GM12878 (cell line): Measurements from ENCODE around the gene CREB5. TPM values are rescaled to one million over a fixed set of nuclear protein-coding genes. Genes with fewer than 3 reads are reported as not detected.

Experiments used
- CHD2 ChIP-seq: IDR thresholded peaks from 2 replicates; pipeline ENCODE4 v1.6.1; 2011; ENCODE audit warnings: low read depth, low read length, improper control_type of control experiment, borderline replicate concordance
- CREB1 ChIP-seq: IDR thresholded peaks from 2 replicates; pipeline ENCODE4 v1.6.1; 2012; ENCODE audit warnings: low read depth, mild to moderate bottlenecking, inconsistent platforms
- EGR1 ChIP-seq, 2 experiments: IDR thresholded peaks; 1 replicate in 1 of 2; 2 replicates in 1 of 2; pipeline ENCODE4 v1.6.1; 2011 to 2012; ENCODE audit warnings: low read depth in 2 of 2, low read length in 2 of 2, borderline replicate concordance in 1 of 2, mild to moderate bottlenecking in 1 of 2, moderate library complexity in 1 of 2
- FOXK2 ChIP-seq: fragments of 450-650 bp; IDR thresholded peaks from 2 replicates; pipeline ENCODE4 v1.6.1; 2017; ENCODE audit warnings: mild to moderate bottlenecking, moderate library complexity
- GATAD2B ChIP-seq: fragments of 450-650 bp; conservative IDR thresholded peaks from 2 replicates; pipeline ENCODE4 v1.6.1; 2017; ENCODE audit warnings: low read depth, mild to moderate bottlenecking, moderate library complexity
- HDAC6 ChIP-seq: fragments of 200-600 bp; sonication (generic); IDR thresholded peaks from one replicate; pipeline ENCODE4 v1.8.0; 2017; ENCODE audit warnings: antibody characterized with exemption; ENCODE audit not compliant: unreplicated experiment
- HDGF ChIP-seq: fragments of 450-650 bp; IDR thresholded peaks from 2 replicates; pipeline ENCODE4 v1.6.1; 2016; ENCODE audit warnings: antibody characterized with exemption
- LARP7 ChIP-seq: fragments of 450-650 bp; IDR thresholded peaks from 2 replicates; pipeline ENCODE4 v1.6.1; 2017; ENCODE audit warnings: mild to moderate bottlenecking
- MEF2B ChIP-seq: fragments of 450-650 bp; IDR thresholded peaks from 2 replicates; pipeline ENCODE4 v1.6.1; 2018; ENCODE audit warnings: mild to moderate bottlenecking, moderate library complexity; ENCODE audit not compliant: partially characterized antibody, poor library complexity, severe bottlenecking
- NFIC ChIP-seq: IDR thresholded peaks from 2 replicates; pipeline ENCODE4 v1.6.1; 2012; ENCODE audit warnings: low read depth, mild to moderate bottlenecking, inconsistent platforms, low read length, moderate library complexity
- NFXL1 ChIP-seq: fragments of 450-650 bp; IDR thresholded peaks from 2 replicates; pipeline ENCODE4 v1.6.1; 2017; ENCODE audit warnings: antibody characterized with exemption, mild to moderate bottlenecking, borderline replicate concordance
- NR2F1 ChIP-seq: fragments of 450-650 bp; conservative IDR thresholded peaks from 2 replicates; pipeline ENCODE4 v1.6.1; 2017; ENCODE audit warnings: mild to moderate bottlenecking
- NRF1 ChIP-seq: conservative IDR thresholded peaks from 2 replicates; pipeline ENCODE4 v1.6.1; 2011; ENCODE audit warnings: mild to moderate bottlenecking, low read depth, low read length, improper control_type of control experiment
- POLR2A ChIP-seq: IDR thresholded peaks from 2 replicates; pipeline ENCODE4 v1.6.1; 2011; ENCODE audit warnings: low read depth, mild to moderate bottlenecking, low read length
- PRDM15 ChIP-seq: fragments of 450-650 bp; formaldehyde crosslinking; IDR thresholded peaks from 2 replicates; pipeline ENCODE4 v1.4.0; 2020; ENCODE audit warnings: mild to moderate bottlenecking, moderate library complexity
- SMAD1 ChIP-seq: fragments of 450-650 bp; IDR thresholded peaks from 2 replicates; pipeline ENCODE4 v1.6.1; 2018; ENCODE audit warnings: mild to moderate bottlenecking, low read depth; ENCODE audit not compliant: partially characterized antibody
- SMAD5 ChIP-seq: IDR thresholded peaks from 2 replicates; pipeline ENCODE4 v1.6.1; 2016; ENCODE audit warnings: antibody characterized with exemption, low read depth
- SREBF2 ChIP-seq: IDR thresholded peaks from 2 replicates; pipeline ENCODE4 v1.6.1; 2012; ENCODE audit warnings: mild to moderate bottlenecking, low read length
- STAT3 ChIP-seq: IDR thresholded peaks from 2 replicates; pipeline ENCODE4 v1.6.1; 2011; ENCODE audit warnings: low read depth, low read length, improper control_type of control experiment
- TCF3 ChIP-seq: IDR thresholded peaks from 2 replicates; pipeline ENCODE4 v1.6.1; 2012; ENCODE audit warnings: low read depth, mild to moderate bottlenecking, low read length, borderline replicate concordance; ENCODE audit not compliant: insufficient read depth
- ZBTB33 ChIP-seq: fragments of 450-650 bp; IDR thresholded peaks from 2 replicates; pipeline ENCODE4 v1.6.1; 2017; ENCODE audit warnings: mild to moderate bottlenecking
- ZNF217 ChIP-seq: fragments of 450-650 bp; IDR thresholded peaks from 2 replicates; pipeline ENCODE4 v1.6.1; 2017; ENCODE audit warnings: antibody characterized with exemption, mild to moderate bottlenecking
- ZNF24 ChIP-seq: fragments of 450-650 bp; IDR thresholded peaks from 2 replicates; pipeline ENCODE4 v1.6.1; 2017; ENCODE audit warnings: antibody characterized with exemption, mild to moderate bottlenecking
- ZNF622 ChIP-seq: fragments of 450-650 bp; IDR thresholded peaks from 2 replicates; pipeline ENCODE4 v1.6.1; 2017; ENCODE audit warnings: mild to moderate bottlenecking, inconsistent platforms
- polyA plus RNA-seq, 11 experiments: library from polyadenylated mRNA; depleted of rRNA in 4 of 11; unstranded in 6 of 11; stranded (reverse) in 5 of 11; fragments of >200 nt; fragmentation: Nextera tagmentation in 4 of 11; fragmentation: Illumina TruSeq in 1 of 11; extraction: Ambion mirVana in 4 of 11; extraction: Trizol in 1 of 11; gene quantifications; 1 replicate in 1 of 11; 2 replicates in 10 of 11; pipeline versions ENCODE4 v1.2.1 to v1.2.3, GENCODE V29; 2011 to 2016; ENCODE audit warnings: inconsistent platforms in 2 of 11, missing spikeins in 2 of 11, low read depth in 1 of 11
- total RNA-seq, 4 experiments: library from RNA; depleted of rRNA in 3 of 4; stranded (reverse); fragments of >200 nt in 3 of 4; fragmentation: Illumina TruSeq in 1 of 4; extraction: Trizol in 1 of 4; gene quantifications; 2 replicates each; pipeline versions ENCODE4 v1.2.1 to v1.2.3, GENCODE V29; 2013 to 2021
- TF ChIP-seq, protein P1 (sequence below): fragments of 150-350 bp; IDR thresholded peaks from 2 replicates; pipeline ENCODE4 v1.6.1; 2016; ENCODE audit warnings: low read depth, low read length

The CREB5 gene
- total and polyA plus RNA-seq, 10 of the 15 experiments (the other 5 are each of a cell fraction or from before 2014, with no cell fraction given), result 12.9 to 74.1 (median 53.0) TPM

DNA sequence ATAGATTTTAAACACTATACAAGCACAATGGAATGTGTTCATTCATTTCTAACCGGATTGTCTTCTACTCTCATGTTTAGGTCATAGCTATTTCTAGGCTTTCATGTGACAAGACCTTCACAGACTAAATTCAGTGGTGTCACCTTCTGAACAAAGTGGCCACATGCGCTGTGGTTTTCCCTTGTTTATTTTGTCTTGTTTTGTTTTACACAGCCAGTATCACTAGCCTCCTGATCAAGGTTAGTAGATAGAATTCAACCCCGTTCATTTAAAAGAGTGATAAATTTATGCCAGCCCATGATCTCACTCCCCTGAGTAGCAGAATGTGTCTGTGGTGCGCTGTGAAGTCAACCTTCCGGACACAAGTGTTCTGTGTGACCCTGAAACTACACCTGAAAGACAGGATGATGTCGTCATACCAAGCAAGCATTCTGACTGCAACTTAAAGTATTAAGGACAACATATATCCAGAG lies 209.1 kb downstream of the CREB5 start (continued):
- peak; percentile 94 for TF ChIP-seq MEF2B
- TF ChIP-seq EGR1 (IDR thresholded peaks at IDR 0.05; ENCODE audit: borderline replicate concordance in 1 of 2, low read depth in 2 of 2, low read length in 2 of 2), result no peak
- TF ChIP-seq NR2F1, result peak; percentile 93
- TF ChIP-seq TCF3, result no peak
- peak; percentile 41 for TF ChIP-seq CHD2
- TF ChIP-seq GATAD2B, result peak; percentile 66; the same call in 1 of the 2 replicates
- TF ChIP-seq ZNF622, result no peak
- TF ChIP-seq SMAD1, result peak; percentile 61
- TF ChIP-seq HDGF, result no peak
- no peak for TF ChIP-seq LARP7
- no peak for TF ChIP-seq POLR2A
- peak; percentile 98 for TF ChIP-seq NFIC
- TF ChIP-seq, protein P1, sequence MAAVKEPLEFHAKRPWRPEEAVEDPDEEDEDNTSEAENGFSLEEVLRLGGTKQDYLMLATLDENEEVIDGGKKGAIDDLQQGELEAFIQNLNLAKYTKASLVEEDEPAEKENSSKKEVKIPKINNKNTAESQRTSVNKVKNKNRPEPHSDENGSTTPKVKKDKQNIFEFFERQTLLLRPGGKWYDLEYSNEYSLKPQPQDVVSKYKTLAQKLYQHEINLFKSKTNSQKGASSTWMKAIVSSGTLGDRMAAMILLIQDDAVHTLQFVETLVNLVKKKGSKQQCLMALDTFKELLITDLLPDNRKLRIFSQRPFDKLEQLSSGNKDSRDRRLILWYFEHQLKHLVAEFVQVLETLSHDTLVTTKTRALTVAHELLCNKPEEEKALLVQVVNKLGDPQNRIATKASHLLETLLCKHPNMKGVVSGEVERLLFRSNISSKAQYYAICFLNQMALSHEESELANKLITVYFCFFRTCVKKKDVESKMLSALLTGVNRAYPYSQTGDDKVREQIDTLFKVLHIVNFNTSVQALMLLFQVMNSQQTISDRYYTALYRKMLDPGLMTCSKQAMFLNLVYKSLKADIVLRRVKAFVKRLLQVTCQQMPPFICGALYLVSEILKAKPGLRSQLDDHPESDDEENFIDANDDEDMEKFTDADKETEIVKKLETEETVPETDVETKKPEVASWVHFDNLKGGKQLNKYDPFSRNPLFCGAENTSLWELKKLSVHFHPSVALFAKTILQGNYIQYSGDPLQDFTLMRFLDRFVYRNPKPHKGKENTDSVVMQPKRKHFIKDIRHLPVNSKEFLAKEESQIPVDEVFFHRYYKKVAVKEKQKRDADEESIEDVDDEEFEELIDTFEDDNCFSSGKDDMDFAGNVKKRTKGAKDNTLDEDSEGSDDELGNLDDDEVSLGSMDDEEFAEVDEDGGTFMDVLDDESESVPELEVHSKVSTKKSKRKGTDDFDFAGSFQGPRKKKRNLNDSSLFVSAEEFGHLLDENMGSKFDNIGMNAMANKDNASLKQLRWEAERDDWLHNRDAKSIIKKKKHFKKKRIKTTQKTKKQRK, result no peak
- TF ChIP-seq NFXL1, result no peak
- no peak for TF ChIP-seq NRF1
- no peak for TF ChIP-seq ZNF217
- TF ChIP-seq ZNF24, result 0 out of 2 replicates have a peak, but pooled peaks have one; percentile 61
- no peak for TF ChIP-seq ZBTB33
- TF ChIP-seq SREBF2, result no peak
- TF ChIP-seq STAT3, result no peak
- TF ChIP-seq CREB1, result peak; percentile 91
- TF ChIP-seq FOXK2, result no peak
- no peak for TF ChIP-seq HDAC6
- peak; percentile 50; the same call in 1 of the 2 replicates for TF ChIP-seq SMAD5
- TF ChIP-seq PRDM15, result no peak
